SK-MEL-5 (cell line): ENCODE results near the gene SCAMP5. TPM values are rescaled to one million over a fixed set of nuclear protein-coding genes. Genes with fewer than 3 reads are reported as not detected.

Experiments used
- DNase-seq: peaks from one replicate; pipeline ENCODE4 v3.0.0-alpha.2; 2016; ENCODE audit warnings: low read depth, low spot score
- in situ Hi-C: cut with HindIII; loops from 2 replicates; pipeline ENCODE4 v1.10.0; 2016; ENCODE audit warnings: low sequenced_read_pairs, high pct_unique_total_duplicates, low pct_unique_long_range_greater_than_20kb
- total RNA-seq: library from RNA; depleted of rRNA; stranded (reverse); fragments of >200 nt; shearing (Covaris generic); gene quantifications from 2 replicates; pipeline ENCODE4 v1.2.3, GENCODE V29; 2014

SCAMP5 gene
- total RNA-seq, 1 experiment from 2014 or later: 5.4 TPM

DNA sequence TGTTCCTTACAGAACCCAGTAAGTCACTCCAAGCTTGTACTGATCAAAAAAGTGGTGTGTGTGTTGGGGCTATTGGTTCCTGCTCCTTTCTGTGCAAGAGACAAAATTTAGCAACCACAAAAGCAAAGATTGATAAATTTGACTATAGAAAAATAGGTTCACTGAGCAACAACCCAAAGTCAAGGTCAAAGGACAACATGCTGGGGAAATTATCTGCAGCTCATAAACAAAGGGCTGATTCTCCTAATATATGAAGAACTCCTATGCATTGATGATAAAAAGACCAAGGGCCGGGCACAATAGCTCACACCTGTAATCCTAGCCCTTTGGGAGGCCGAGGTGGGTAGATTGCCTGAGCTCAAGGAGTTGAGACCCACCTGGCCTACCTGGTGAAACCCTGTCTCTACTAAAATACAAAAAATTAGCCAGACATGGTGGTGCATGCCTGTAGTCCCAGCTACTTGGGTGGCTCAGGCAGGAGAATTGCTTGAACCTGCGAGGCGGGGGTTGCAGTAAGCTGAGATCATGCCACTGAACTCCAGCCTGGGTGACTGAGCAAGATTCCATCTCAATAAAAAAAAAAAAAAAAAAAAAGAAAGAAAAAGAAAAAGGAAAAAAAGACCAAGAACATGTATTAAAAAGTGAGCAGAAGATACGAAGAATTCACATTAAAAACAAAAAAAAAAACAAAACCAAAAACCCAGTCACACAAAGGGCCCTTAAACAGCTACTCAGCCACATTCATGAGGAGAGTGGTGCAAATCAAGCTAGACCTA is 57.8 kb downstream of the SCAMP5 start:
- in situ Hi-C loops: no loop called here
- no peak for DNase-seq

- no peak for DNase-seq
- in situ Hi-C loops: no loop called here
Observed at GRCh38 chr15:75053748-75054125, 58.4 kb downstream of the SCAMP5 start.

DNA sequence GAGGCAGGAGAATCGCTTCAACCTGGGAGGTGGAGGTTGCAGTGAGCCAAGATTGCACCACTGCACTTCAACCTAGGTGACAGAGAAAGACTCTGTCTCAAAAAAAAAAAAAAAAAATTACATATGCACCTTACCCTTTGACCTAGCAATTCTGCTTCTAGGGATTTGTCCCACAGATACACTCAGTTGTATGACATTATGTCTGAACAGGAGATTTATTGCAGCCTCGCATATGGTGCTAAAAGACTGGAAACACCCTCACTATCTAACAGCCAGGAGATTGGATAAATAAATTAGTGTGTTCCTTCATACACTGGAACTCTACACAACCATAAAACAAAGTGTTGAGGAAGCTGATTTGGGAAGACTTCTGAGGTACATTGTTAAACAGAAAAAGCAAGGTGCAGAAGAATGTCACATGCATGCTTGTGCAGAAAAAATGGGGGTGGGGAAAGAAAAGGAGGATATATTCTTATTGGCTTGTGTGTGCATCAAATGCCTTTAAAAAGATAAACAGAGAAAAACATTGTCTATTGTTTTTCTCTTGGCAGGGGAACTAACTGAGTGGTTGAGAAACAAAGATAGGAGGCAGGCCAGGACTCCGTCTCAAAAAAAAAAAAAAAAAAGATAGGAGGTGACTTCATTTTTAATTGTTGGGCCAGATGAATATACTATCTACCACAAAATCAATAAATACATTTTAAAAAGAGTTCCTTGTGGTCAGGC is 59.0 kb downstream of the SCAMP5 start:
- in situ Hi-C loops: no loop called here
- peak; percentile 86 for DNase-seq

DNA sequence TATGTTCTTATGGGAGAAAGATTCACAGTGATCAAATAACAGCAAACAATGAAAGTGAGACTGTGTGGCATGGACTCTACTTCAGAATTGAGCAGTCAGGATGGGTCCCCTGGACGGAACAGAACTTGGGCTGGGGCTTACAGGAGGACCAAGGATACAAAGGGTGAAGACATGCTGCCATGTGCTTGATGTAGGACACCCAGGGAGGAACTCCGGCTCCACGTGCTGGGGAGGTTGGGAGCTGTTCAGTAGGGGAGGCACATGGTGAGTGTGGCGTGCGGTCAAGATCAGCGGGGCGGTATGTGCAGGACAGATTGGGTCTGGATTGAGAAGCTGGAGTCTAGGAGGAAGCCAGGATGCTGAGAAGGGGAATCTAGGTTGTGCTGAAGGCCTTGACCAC is 60.7 kb downstream of the SCAMP5 start:
- in situ Hi-C loops: no loop called here

DNA sequence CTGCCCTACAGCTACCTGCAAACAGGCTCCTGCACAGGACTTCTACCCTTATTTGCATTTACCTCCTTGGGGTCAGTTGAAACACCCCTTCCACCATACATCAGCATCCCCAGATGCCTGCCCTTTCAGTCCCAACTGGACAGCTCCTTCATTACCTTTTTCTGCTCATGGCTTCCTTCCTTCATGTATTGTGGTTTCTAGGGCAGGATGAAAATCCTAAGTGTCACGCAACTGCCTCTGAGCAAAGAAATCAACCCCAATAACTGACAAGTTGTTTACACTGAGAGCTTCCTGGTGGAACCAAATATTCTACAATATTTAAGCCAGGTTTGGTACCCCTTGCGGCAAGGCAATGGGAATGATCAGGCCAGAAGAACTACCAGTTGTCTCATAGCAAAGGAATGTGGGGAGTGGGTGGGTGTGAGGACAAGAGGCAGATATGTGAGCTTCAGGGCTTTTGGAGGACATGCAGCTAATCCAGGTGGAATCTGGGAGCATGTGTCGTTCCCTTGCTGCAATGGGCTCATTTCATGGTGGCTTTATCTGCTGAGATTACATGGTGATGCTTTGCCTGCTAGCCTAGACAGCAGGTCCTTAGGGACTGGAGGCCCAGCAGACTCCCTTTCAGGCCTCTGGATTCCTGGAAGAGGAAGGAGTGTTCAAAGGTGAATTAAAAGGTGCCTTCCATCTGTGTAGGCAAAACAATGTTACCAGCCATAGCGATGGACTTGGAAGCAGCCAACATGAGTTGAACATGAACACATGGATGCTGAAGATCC is 63.0 kb downstream of the SCAMP5 start:
- in situ Hi-C loops: no loop called here
- DNase-seq: no peak

More for the DNA sequence above, 60.7 kb downstream of the SCAMP5 start:
- DNase-seq: no peak

- in situ Hi-C loops: no loop called here
- DNase-seq: no peak
Observed at GRCh38 chr15:75059607-75060006, 64.2 kb downstream of the SCAMP5 start.

- in situ Hi-C loops: no loop called here
Observed at GRCh38 chr15:75061272-75061671, 65.9 kb downstream of the SCAMP5 start.

GRCh38 chr15:75062706-75063105 is 67.3 kb downstream of the SCAMP5 start:
- in situ Hi-C loops: no loop called here
- DNase-seq: no peak

More at GRCh38 chr15:75061272-75061671, 65.9 kb downstream of the SCAMP5 start:
- DNase-seq: no peak

DNA sequence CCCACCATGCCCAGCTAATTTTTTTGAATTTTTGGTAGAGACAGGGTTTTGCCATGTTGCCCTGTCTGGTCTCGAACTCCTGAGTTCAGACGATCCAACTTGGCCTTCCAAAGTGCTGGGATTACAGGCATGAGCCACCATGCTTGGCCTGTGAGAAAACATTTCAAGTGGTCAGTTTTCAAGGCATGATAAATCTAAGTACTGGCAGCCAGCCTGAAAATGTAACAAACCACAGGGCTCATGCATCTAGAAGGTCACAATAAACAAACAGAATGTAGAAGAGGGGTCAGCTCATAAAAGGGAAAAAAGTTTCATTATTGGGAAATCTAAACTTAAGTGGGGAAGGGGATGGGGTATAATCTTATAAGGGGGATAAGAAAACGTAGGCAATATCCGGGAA is 68.0 kb downstream of the SCAMP5 start:
- in situ Hi-C loops: no loop called here
- DNase-seq: no peak

- in situ Hi-C loops: no loop called here
- no peak for DNase-seq
Observed at GRCh38 chr15:75063889-75064288, 68.5 kb downstream of the SCAMP5 start.

GRCh38 chr15:75064846-75065245 is 69.5 kb downstream of the SCAMP5 start:
- in situ Hi-C loops: no loop called here
- no peak for DNase-seq

GRCh38 chr15:75065467-75065850 is 70.1 kb downstream of the SCAMP5 start:
- in situ Hi-C loops: no loop called here
- DNase-seq: no peak

- no peak for DNase-seq
- in situ Hi-C loops: no loop called here
Observed at GRCh38 chr15:75065851-75066509, 70.6 kb downstream of the SCAMP5 start.

DNA sequence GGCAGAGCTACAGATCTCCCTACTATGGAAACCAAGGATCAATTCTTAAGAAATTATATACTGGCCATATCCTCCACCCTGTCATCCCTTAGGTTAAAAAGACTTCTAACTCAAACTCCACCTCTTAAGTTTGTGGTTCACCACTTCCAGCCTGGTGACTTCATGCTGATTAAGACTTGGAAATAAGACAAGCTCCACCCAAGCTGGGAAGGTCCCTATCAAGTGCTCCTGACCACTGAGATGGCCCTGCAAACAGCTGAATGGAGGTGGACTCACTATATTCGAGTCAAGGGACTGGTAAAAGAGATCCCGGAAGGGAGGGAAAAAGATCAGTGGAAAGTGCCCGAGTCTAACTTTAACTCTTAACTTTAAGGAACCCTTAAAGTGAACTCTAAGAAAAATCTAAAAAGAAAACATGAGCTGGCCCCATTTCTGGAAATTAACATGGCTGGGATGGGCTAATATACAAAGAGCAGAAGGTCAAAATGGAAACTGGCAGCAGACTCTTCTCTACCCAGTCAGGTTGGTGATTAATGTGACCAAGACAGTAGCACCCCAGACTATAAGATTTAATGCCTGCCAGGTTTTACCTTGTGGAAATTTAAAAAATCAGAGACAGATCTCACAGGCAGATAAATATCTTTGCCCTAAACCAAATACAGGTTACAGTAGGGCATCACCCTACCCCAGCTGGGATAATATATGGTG is 71.9 kb downstream of the SCAMP5 start:
- in situ Hi-C loops: no loop called here
- DNase-seq: peak; percentile 54

GRCh38 chr15:75068748-75069147 is 73.4 kb downstream of the SCAMP5 start:
- no peak for DNase-seq
- in situ Hi-C loops: no loop called here

- in situ Hi-C loops: no loop called here
Observed at GRCh38 chr15:75069301-75069925, 74.0 kb downstream of the SCAMP5 start.

DNA sequence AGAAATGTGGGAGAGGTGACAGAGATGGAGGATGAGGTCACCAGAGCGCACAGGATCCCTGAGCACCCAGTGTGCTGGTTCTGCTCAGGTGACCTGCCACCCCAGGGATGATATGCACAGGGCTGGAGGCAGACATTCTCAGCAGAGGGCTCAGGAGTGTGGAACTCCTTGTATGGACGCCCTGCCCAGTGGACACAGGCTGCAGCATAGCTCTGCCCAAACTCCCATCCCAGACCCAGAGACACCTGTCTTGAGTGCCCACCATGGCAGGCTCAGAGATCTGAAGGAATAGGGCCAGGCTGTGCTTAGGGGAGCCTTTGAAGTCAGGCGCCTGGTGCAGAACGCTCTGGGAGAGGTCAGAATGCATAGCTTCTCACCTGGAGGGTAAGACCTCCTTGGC is 75.3 kb downstream of the SCAMP5 start:
- in situ Hi-C loops: no loop called here
- DNase-seq: no peak

More at GRCh38 chr15:75069301-75069925, 74.0 kb downstream of the SCAMP5 start:
- DNase-seq: no peak
